Calu3 (cell line): ENCODE data around the gene SELENOS. TPM values are rescaled to one million over a fixed set of nuclear protein-coding genes. Genes with fewer than 3 reads are reported as not detected.

Experiments used
- BruUV-seq: library from RNA; stranded (reverse); fragments of 400-500 nt; replicated peaks from 2 replicates; lab custom pipeline; 2021; lab: Mats Ljungman, UMichigan
- CTCF ChIA-PET: fragments of 300-600 bp; sonication (Branson Sonifier 250); formaldehyde crosslinking; loops from one replicate; lab custom pipeline; 2022; ENCODE audit warnings: antibody characterized with exemption; lab: Charles Lee
- DNase-seq: peaks from one replicate; pipeline ENCODE4 v3.0.0; 2022
- H3K27ac Mint-ChIP-seq: one replicate; pipeline ENCODE4 v1.8.0; 2022; ENCODE audit warnings: mixed read lengths; ENCODE audit not compliant: unreplicated experiment
- H3K27me3 Mint-ChIP-seq: one replicate; pipeline ENCODE4 v1.8.0; 2022; ENCODE audit warnings: mixed read lengths; ENCODE audit not compliant: unreplicated experiment
- H3K36me3 Mint-ChIP-seq: one replicate; pipeline ENCODE4 v1.8.0; 2022; ENCODE audit warnings: mild to moderate bottlenecking, moderate library complexity, mixed read lengths; ENCODE audit not compliant: insufficient read depth, unreplicated experiment
- H3K4me1 Mint-ChIP-seq: one replicate; pipeline ENCODE4 v1.8.0; 2022; ENCODE audit warnings: mild to moderate bottlenecking, low read depth, mixed read lengths; ENCODE audit not compliant: unreplicated experiment
- H3K4me3 Mint-ChIP-seq: one replicate; pipeline ENCODE4 v1.8.0; 2022; ENCODE audit warnings: mild to moderate bottlenecking, low read depth, moderate library complexity, mixed read lengths; ENCODE audit not compliant: unreplicated experiment
- H3K9me3 Mint-ChIP-seq: one replicate; pipeline ENCODE4 v1.8.0; 2022; ENCODE audit warnings: low read depth, mixed read lengths; ENCODE audit not compliant: unreplicated experiment
- intact Hi-C: fragments of 100-400 bp; cut with micrococcal nuclease; formaldehyde crosslinking; loops from one replicate; pipeline ENCODE4 v1.10.0; 2022; ENCODE audit not compliant: unreplicated experiment
- total RNA-seq: library from RNA; stranded (reverse); gene quantifications from 2 replicates; pipeline ENCODE4 v1.2.3, GENCODE V29; 2022
- TF ChIP-seq, protein P1 (sequence below): fragments of 200-600 bp; IDR thresholded peaks from one replicate; pipeline ENCODE4 v1.8.0; 2022; ENCODE audit warnings: antibody characterized with exemption; ENCODE audit not compliant: unreplicated experiment

SELENOS gene
- total RNA-seq, 1 experiment from 2014 or later, result 85.0 TPM

DNA sequence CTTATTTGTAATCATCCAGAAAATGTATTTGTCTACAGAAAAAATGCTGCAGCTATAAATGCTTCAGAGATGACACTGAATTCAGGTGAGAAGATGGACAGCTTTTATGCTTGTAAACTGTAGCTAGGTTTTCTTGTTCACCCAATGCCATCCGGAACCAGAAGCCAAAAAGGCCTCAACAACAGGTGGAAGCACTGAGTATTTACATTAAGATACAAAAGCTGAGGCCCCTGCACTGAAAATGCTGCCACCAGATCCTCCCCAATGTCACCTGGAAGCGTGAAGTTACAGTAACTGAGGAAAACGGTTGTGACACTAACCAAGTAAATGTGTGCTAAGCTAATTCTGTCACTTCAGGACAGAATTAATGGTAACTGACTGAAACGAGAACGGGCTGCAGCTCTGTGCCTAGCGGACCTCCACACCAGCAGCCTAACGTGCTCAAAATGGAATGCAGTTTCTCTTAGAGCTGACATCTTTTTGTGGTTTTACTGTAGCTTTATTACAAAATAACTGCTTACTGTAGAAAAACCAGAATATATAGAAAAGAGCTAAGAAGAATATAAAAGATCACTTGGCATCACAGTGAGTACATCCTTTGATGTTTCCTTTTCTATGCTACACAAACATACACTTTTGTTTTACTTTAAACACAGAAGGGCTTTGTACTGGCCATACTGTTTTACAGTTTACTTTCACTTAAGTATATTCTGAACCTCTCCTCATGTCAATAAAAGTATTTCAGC, 33.1 kb downstream of the SELENOS start:
- Mint-ChIP-seq H3K27me3 (no peaks in the 10 kb centered on the region), H3K36me3 (peaks cover 7% of the 10 kb centered on the region), H3K9me3 (no peaks in the 10 kb centered on the region), H3K4me3 (no peak overlapping the region), H3K27ac (no peak overlapping the region), H3K4me1 (peaks cover 20% of the 10 kb centered on the region)
- TF ChIP-seq, protein P1, sequence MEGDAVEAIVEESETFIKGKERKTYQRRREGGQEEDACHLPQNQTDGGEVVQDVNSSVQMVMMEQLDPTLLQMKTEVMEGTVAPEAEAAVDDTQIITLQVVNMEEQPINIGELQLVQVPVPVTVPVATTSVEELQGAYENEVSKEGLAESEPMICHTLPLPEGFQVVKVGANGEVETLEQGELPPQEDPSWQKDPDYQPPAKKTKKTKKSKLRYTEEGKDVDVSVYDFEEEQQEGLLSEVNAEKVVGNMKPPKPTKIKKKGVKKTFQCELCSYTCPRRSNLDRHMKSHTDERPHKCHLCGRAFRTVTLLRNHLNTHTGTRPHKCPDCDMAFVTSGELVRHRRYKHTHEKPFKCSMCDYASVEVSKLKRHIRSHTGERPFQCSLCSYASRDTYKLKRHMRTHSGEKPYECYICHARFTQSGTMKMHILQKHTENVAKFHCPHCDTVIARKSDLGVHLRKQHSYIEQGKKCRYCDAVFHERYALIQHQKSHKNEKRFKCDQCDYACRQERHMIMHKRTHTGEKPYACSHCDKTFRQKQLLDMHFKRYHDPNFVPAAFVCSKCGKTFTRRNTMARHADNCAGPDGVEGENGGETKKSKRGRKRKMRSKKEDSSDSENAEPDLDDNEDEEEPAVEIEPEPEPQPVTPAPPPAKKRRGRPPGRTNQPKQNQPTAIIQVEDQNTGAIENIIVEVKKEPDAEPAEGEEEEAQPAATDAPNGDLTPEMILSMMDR, result no peak
- CTCF ChIA-PET, result no interaction called here
- no TSS peak for BruUV-seq
- DNase-seq, result no peak
- intact Hi-C loops, result no loop called here

DNA sequence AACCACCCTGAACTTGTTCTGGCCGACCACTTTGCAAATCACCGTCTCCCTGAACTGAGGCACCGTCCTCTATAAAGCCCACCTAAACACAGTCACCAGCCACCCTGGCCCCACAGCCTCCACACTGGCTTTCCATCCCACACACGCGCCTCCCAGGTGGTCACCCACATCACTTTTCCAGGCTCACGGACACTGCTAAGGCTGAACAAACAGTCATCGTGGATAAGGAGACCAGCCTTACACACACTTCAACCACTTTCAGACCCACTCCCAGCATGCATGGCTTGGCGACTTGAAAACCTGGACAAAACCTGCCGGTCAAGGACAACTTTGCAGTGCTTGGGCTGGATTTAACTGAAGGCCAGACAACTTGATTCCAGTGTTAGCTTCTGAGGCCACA, 33.9 kb downstream of the SELENOS start:
- H3K4me3 Mint-ChIP-seq, result no peak overlapping the region
- H3K27ac Mint-ChIP-seq, result no peak overlapping the region
- CTCF ChIA-PET, result interaction anchor here (0.6 kb wide), 1 partner anchor 851 kb away, joined by 3 read pairs; no protein-coding TSS in a partner anchor
- intact Hi-C loops, result no loop called here
- H3K27me3 Mint-ChIP-seq, result no peaks in the 10 kb centered on the region
- H3K4me1 Mint-ChIP-seq, result peaks cover 23% of the 10 kb centered on the region
- peaks cover 7% of the 10 kb centered on the region for H3K36me3 Mint-ChIP-seq
- H3K9me3 Mint-ChIP-seq, result no peaks in the 10 kb centered on the region
- TF ChIP-seq, protein P1, result no peak
- no TSS peak for BruUV-seq
- no peak for DNase-seq

DNA sequence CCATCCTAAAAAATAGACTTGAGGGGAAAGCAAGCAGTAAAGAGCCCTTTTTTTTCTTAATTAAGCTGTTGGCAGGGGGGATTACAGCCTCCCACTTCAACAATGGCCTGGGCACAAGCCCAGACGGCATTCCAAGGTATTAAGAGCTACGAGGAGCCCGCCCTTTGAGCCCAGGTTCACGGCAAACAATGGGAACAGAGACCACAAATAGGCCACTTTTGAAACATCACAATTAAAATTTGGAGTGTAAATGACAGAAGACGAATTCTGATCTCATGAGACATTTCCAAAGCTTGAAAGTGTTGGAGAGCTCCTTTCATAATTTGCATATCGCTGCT, 34.3 kb downstream of the SELENOS start:
- intact Hi-C loops, result no loop called here
- DNase-seq, result no peak
- no peaks in the 10 kb centered on the region for H3K27me3 Mint-ChIP-seq
- peaks cover 23% of the 10 kb centered on the region for H3K4me1 Mint-ChIP-seq
- H3K36me3 Mint-ChIP-seq, result peaks cover 7% of the 10 kb centered on the region
- CTCF ChIA-PET, result interaction anchor here (0.6 kb wide), 1 partner anchor 851 kb away, joined by 3 read pairs; no protein-coding TSS in a partner anchor
- H3K9me3 Mint-ChIP-seq, result no peaks in the 10 kb centered on the region
- TF ChIP-seq, protein P1, result no peak
- no peak overlapping the region for H3K27ac Mint-ChIP-seq
- BruUV-seq, result no TSS peak
- no peak overlapping the region for H3K4me3 Mint-ChIP-seq

DNA sequence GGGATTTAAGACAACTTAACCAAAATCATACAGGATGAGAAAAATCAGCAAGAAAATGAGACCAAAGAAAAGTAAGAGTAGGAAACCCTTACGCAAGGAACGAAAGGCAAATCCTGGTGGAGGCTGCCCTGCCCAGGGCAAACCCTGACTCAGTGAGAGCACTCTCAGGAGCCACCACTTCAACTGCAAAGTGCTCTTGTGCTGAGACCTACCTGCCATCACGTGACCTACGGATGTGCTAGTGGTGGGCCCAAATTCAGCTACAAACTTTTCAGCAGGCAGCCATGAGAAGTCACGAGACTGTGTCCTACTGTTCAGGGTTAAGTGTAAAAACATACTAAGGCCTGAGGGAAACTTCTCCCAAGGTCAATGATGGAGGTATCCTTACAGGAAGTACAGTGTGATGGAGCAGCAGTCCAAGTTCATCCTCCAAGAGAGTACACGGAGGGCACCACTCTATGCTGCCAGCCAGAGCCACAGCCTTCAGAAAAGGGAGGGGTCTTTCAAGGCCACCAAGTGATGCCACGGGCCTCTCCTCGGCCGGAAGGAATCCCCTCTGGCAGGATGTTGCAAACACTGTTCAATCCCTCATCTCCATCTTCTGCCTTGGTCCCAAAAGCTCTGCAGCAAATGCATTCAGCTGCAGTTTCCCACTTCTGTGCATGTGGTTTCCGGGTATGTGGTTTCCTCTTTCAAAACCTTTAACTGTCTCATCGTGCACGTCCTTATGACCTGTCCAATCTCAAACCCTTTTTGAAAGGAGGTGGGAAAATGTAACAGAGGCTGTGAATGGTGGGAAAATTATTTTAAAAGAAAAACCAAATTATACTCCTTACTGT, 34.9 kb downstream of the SELENOS start:
- Mint-ChIP-seq H3K4me3 (no peak overlapping the region), H3K4me1 (peaks cover 21% of the 10 kb centered on the region), H3K27ac (no peak overlapping the region), H3K27me3 (no peaks in the 10 kb centered on the region), H3K9me3 (no peaks in the 10 kb centered on the region), H3K36me3 (peaks cover 2% of the 10 kb centered on the region)
- no TSS peak for BruUV-seq
- CTCF ChIA-PET, result interaction anchor here (0.6 kb wide), 1 partner anchor 850 kb away, joined by 3 read pairs; no protein-coding TSS in a partner anchor
- no peak for DNase-seq
- intact Hi-C loops, result no loop called here
- TF ChIP-seq, protein P1, result no peak
